Measurements from ENCODE around the gene C1QTNF8. TPM values are rescaled to one million over a fixed set of nuclear protein-coding genes. Genes with fewer than 3 reads are reported as not detected.
A peak's percentile ranks its signal among the peaks of the same experiment; 100 is the strongest.

C1QTNF8 gene
- total RNA-seq, 1 donor from 2014 or later: not detected

DNA sequence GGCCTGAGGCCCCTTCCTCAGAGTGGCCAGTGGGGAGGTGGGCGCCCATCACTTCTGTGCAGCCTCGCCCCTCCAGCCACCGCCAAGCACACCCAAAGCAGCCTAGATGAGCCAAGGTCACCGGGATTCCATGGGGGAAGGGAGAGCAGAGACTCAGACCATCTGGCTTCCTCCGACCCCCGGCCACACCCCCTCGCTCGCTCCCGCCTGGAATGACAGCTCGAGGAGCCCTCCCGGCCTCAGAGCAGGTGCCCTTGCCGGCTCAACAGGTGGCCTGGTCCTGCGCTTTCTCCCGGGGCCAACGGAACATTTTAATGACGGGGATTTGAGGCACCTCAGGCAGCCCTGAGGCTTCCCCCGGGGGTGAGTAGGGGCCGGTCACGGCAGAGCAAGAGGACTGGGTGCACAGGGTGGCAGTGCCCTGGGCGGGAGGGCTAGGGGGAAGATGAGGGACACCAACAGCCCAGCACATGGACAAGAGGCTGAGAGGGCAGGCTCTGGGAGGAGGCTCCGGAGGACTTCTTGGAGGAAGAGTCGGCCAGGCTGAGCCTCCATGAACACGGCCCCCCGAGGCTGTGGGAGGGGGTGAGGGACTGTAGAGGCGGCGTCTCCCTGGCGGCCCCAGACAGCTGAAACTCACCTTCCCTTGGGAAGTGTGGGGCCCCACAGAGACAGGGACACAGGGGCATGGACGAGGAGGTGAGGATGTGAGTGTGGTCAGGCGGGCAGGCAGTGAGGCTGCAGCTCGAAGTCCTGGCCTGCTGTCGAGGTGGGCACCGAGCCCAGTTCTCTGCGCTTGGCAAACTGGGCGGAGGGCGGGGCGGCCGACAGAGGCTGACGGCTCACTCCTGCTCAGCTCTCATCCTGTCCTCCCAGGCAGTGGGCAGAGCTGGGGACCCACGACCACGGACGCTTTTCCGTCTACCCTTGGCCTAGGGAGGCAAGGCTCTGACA is 12.5 kb upstream of the C1QTNF8 start:
- no peak for DNase-seq

GRCh38 chr16:1107731-1108130 is 11.7 kb upstream of the C1QTNF8 start:
- DNase-seq: no peak

GRCh38 chr16:1107141-1107540 is 11.1 kb upstream of the C1QTNF8 start:
- no peak for DNase-seq

GRCh38 chr16:1106659-1107058 is 10.6 kb upstream of the C1QTNF8 start:
- no peak for DNase-seq

DNA sequence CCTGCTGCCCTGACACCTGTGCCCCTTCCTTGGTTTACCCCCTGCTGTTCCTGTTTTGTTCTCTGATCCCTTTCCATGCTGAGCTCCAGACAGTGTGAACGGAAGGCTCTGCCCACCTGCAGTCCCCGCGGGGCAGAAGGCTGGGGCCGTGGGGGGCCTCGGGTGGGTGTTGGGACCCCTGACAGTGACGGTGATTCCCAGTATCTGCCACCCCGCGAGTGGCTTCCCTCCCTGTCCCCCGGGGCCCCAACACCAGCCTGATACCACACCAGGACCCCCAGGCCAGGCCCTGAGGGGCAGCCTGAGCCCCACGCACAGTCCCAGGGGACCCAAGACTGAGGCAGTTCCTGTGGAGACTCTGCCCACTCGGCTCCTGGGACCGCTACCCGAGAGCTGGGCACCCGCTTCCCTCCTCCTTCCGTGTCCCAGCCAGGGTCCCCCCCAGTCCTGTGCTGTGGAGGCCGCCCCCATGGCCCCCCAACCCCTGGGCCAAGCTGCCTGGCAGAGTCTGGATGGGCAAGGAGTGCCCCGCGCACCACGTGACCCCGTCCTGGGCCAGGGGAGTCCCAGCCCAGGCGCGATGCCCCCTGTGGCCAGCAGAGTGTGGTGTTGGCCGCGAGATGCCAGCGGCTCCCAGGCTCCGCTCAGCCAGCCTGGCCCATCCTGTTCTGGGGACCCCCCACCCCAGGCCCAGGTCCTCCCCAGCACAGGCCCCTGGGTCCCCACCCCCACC is 10.0 kb upstream of the C1QTNF8 start:
- peak; percentile 16 for DNase-seq

DNA sequence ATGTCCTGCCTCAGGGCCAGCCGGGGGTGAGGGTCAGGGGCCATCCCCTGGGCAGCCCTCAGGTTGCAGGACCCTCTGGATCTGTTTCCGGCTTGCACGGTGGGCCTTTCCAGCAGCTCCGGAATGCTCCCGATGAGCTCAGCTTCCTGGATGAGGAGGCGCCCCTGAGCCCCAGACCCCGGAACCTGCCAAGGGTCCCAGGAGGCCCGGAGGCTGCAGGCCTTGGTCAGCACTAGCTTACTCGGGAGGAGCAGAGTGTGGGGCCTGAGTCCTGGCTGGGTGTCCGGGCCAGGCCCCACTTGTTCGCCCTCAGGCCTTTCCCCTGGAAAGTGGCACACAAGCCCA is 7.6 kb upstream of the C1QTNF8 start:
- DNase-seq: no peak

GRCh38 chr16:1102921-1103635 is 7.0 kb upstream of the C1QTNF8 start:
- DNase-seq: peak; percentile 18

DNA sequence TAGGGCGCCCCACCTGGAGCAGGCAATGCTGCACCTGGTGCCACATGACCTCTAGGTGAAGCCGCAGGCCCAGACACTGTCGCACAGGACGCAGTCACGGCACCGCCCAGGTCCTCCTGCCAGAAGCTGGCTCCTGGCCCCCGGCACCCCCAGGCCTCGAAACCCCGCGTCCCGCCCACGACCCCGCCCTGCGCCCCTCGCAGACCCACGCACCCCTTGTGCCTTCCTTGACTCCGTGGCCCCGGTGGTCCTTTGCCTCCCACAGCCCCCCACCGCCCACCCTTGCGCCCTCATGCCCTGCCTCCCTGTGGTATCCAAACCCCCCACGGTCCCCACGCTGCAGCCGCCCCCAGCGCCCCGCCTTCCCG is 6.3 kb upstream of the C1QTNF8 start:
- no peak for DNase-seq

DNA sequence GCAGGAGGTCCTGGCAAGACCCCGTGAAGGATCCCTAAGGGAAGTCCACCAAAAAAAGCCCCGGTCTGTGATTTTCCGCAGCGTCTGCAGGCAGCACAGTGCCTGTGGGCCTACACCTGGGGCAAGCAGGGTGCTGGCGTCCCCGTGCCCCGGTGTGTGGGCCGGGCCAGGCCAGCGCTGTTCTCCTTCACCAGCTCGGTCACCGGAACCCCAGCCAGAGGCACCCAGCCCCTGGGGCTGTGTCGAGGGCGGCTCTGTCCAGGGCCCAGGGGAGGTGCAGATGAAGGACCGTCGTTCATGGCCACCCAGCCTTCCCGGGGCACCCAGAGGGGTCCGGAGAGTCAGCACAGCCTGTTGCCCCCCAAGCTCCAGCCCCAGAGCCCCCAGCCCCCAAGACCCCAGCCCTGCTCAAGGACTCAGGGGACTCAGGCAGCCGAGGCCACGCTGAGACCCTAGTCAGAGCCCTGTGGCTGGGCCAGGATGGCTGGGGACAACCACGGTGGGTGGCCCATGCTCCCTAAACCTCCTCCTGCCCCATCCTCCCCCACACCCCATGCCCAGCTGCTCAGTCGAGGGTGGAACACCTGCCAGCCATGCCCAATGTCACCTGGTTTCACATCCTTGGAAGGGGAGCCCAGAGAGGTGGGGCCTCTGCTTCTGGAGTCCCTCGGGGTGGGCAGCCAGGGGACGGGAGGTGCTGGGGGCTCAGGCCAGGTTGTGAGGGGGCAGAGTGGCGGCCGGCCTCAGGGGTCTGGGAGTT is 5.7 kb upstream of the C1QTNF8 start:
- no peak for DNase-seq

- DNase-seq: no peak
Observed at GRCh38 chr16:1101133-1101532, 5.1 kb upstream of the C1QTNF8 start.

DNA sequence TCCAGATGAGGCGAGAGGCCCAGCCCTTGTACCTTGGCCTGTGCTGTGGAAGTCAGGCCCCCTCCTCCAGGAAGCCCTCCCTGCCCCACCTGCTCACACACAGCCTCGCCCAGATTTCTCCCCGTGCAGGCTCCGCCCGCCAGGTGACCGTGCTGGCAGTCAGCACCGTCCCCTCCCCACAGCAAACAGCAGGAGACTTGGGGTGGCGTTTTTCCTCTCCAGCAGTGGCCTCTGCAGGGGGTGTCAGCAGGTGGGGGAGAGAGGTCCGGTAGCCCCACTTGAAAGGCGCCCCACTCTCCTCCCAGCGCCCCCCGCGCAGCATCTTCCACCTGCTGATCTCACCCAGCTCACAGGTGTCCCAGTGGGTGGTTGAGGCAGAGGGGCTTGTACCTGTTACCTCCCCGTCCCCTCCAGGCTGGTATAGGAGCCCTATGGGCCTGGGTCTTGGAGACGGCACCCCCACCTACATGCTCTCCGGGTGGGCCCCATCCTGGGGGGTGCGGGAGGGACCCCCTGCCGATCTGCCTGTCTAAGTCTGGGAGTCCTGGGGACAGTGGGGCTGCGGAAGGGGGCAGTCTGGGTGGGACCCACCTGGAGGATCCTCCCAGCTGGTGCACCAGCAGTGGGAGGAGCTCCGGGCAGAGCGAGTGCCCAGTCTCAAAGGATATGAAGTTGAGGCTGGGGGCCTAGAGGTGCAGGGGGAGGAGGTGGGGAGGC is 4.2 kb upstream of the C1QTNF8 start:
- DNase-seq: no peak

DNA sequence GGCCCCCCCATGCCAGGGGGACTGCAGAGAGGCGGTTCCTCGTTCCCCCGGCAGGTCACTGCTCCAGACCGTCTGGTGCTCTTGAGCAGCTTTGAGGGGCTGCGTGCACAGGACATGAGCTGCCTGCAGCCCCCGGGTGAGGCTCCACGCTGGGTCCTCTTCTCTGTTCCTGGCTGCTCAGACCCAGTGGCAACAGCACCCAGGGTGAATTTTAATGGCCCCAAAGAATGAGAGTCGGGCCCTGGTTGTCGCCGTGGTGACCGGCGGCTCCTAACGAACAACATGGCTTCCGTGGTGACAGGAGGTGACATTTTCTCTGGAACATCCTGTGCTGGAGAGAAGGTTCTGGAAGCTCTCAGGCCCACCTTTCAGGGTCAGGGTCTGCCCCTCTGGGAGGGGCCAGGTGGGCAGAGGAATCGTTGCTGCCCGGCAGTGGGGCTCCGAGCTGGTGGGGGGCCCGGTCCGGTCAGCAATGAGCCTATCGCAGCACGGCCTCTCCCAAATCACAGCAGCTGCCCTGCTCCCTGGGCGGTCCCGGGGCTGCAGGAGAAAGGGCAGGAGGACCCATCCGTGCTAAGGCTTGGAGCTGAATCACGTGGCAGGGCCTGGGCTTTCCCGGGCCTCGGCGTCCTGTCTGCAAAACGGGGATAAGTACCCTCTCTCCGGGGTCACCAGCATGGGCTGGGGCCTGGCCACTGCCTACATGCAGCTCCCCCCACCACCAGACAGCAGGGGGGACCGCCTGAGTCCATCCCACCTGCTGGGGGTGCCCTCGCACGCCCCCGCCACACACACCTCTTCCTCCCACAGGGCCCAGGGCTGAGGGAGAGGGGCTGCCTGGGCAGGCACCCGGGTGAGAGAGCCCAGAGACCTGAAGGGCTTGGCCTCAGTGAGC is 3.4 kb upstream of the C1QTNF8 start:
- DNase-seq: no peak

DNA sequence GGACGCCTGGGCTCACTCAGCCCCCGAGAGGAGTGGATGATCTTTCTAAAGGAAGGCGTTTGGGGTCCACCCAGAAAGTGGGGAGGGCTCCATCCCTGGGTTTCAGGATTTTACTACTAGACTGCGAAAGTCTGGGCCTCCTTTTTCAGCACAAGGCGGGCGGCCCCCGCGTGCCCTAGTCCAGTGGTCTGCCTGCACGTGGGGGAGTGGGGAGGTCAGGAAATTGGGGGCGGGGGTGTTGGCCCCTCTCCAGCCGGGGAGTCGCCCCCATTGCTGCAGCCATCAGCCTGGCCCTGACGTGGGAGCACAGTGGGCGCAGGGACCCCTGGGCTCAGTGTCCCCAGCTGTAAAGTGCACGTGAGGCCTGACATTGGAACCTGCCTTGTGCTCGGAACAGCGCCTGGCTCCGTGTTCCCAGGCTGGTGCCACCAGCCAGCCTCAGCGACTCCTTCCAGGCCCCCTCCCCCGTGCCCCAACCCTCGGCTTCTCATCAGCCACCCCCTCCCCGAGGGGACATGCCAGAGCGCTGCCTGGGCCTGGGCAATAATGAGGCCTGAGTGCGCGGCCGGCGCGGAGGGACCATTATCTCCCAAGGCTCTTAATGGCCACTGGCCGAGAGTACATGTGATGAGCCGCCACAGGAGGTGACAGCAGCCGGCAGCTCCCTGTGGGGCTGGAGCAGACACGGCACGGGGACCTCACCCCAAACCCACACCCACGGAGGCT is 2.4 kb upstream of the C1QTNF8 start:
- no peak for DNase-seq

- DNase-seq: peak; percentile 26
Observed at GRCh38 chr16:1097800-1098199, 1.8 kb upstream of the C1QTNF8 start.

- no peak for DNase-seq
Observed at GRCh38 chr16:1097156-1097555, 1.1 kb upstream of the C1QTNF8 start.

GRCh38 chr16:1095450-1096168 is 435 bp downstream of the C1QTNF8 start:
- DNase-seq: no peak

DNA sequence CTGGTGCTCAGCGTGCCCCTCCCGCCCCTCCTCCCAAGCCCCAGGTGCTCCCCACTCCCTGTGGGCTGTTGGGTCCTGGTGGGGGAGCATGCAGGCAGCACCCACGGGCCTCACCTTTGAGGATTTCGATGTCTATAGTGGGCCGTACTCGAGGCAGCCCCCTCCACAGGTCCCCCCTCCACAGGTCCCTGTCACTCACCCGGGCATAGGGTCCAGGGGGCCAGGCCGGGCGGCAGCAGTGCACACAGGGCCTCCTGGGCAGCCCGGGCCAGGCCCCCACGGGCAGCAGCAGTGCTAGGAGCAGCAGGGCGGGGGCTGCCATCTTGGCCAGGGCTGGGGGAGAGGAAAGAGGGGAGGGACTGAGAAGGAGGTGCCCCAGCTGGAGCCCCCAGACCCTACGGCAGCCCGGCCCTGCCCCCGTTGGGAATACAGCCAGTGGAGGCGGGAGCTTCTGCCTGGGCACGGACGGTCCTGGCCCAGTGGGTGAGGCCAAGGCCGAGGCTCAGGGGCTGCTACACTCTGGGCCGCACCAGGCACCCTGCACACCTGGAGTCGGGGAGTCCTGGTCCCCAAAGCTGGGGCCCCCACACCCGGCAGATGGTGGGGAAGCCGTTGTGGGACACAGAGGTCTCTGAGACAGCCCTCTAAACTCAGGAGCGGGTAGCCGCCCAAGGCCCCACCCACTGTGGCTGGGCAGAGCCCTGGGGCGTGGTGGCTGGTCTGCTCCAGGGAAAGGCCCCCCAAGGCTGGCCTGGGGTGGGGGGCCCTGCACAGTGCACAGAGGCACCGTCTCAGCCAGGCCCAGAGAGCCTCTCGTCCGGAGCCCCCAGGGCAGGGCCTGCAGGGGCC is 1.2 kb downstream of the C1QTNF8 start:
- DNase-seq: no peak

GRCh38 chr16:1094124-1094479 is 1.9 kb downstream of the C1QTNF8 start:
- DNase-seq: no peak

Measured in occipital lobe (tissue), 2 donors.